Hypothalamus (tissue), 51 donors: Measurements from ENCODE around the gene DNAAF1.

Source experiments
- DNase-seq, 51 donors: peaks; one replicate each; lab custom pipeline; 2025; lab: John Stamatoyannopoulos, UW

The DNAAF1 gene

DNA sequence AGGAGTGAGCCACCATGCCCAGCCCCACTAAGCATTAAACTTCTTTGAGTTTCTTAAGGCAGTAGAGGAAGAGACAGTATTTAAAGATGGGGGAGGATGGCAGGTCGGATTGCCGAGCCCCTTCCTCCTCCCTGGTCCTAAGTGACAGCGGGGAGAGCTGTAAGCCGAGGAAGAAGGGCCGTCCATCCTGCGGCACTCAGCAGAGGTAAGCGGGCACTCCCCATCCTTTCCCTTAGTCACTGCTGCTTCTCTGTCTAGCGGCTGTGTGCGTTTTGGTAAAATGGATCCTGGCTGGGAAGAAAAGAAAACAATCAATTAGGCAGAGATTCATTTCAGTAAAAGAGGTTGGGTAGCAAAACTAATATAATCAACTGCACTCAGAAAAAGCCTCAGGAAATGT lies 13.9 kb downstream of the DNAAF1 start:
- no peak for DNase-seq

DNA sequence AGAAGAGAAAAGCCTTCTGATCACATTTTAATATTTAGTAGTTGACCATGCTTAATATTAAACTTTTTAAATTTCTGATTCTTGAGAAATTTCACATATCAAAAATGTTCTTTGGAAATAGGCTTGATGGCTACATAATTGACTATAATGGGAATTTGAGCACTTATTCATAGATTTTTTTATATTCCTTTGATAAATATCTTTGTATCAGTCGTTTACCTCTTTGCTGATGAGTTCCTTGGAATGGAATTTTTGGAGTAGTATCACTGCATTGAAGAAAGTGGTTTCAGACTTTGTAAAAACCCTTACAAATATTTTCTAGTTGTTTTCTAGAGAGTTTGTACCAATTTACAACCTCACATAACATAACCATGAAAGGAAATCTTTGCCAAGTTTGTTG lies 14.7 kb downstream of the DNAAF1 start:
- DNase-seq = no peak

DNA sequence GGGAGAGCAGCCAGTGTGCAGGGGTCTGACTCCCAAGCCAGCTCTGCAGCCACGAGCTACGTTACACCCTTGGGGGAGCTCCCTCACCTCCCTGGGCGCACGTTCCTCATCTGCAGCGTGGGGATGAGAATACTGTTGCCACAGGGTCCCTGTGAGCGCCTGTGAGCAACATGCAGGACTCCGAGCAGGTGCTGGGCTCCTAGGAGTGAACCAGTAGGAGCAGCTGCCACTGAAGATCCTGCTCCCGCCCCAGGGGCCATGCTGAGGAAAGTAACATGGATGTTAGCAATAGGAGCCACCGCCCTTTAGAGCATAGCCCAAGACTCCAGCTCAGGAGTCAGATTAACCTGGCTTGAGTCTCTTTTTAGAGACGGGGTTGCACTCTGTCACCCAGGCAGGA lies 15.9 kb downstream of the DNAAF1 start:
- no peak for DNase-seq

DNA sequence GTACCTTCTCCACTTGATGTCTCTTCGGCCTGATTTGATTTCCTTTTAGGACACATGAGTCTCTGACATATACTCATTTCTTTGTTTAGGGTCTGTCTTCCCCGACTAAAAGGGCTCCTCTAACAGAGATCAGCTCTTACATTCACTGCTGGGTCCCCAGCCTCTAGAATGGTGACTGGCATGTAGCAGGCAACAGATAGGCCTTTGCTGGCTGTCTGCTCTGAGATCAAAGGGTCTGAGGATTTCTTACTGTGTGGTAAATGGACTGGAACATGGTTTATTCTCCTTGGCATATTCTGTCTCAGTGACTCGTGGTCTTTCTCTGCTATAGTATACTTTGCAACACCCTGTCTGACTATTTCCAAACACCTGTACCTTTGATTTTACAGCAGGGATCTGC lies 16.7 kb downstream of the DNAAF1 start:
- DNase-seq = no peak

DNA sequence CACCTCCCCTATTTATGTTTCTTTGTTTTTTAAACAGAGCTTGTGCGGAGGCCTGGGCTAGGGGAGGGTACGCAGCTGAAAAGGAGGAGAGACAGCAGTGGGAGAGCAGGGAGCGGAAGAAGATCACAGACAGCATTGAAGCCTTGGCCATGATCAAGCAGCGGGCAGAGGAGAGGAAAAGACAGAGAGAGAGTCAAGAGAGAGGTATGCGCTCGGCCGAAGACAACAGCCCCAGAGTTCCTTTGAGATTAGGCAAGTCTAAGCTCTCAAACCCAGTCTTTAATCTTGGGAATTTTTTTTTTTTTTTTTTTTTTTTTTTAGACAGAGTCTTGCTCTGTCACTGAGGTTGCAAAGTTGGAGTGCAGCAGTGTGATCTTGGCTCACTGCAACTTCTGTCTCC lies 20.6 kb downstream of the DNAAF1 start:
- DNase-seq = no peak

DNA sequence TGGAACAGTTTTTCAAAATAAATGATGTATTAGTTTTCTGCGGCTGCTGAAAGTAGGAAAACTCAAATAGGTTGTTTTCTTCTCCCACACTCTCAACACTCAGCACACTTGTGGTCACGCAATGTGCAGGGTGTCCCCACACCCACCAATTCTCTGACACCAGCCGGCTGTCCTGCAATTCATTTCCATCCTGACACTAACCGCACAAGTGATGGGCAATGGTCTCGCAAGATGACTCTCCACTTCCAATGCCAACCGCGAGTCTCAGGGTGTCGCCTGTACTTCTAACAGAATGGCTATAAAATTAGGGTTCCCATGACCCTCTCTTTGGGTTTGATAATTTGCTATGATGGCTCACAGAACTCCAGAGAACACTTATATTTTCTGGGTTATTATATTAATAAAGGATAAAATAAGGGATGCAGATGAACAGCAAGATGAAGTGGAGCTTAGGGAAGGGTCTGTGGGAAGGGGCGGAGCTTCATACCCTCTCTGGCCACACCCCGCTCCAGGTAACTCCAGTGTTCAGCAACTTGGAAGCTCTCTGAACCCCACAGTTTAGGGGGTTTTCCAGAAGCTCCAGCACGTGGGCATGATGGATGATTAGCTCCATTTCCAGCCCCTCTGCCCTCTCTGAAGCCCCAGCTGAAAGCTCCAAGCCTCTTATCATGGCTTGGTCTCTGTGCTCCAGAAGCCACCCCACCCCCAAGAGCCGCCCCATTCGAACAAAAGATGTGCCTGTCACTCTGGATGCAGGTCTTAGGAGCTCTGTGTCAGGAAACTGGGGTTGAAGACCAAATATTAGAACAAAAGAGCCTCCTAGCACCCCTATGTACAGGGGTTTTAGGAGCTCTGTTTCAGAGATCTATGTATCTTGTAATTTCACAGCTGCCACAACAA lies 21.9 kb downstream of the DNAAF1 start:
- DNase-seq = no peak

DNA sequence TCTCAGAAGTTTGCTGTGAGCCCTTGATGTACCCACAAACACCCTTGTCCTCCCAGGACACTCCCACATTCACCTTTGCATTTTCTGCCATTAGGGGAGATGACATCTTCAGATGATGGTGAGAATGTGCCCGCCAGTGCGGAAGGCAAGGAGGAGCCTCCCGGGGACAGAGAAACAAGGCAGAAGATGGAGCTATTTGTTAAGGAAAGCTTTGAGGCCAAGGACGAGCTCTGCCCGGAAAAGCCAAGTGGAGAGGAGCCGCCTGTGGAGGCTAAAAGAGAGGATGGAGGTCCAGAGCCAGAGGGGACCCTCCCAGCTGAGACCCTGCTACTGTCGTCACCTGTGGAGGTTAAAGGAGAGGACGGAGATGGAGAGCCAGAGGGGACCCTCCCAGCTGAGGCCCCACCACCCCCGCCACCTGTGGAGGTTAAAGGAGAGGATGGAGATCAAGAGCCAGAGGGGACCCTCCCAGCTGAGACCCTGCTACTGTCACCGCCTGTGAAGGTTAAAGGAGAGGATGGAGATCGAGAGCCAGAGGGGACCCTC lies 24.7 kb downstream of the DNAAF1 start:
- no peak for DNase-seq

DNA sequence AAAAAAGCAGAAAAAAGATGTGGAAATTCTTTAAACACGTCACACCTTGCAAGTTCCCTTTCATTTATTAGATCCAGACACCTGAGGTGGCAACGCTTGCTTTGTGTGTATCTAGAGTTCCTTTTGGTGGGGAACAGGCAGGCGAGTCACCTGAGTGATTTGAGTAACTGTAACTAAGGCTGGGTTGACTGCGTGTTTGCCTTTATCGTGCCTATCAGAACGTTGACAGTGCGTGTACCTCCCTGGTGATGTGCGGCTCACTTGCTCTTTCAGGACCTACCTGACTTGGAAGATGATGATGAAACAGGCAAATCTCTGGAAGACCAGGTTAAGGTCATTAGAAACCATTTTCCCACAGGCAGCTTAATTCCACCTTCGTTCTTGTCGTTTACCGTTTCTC lies 29.3 kb downstream of the DNAAF1 start:
- DNase-seq = no peak

DNA sequence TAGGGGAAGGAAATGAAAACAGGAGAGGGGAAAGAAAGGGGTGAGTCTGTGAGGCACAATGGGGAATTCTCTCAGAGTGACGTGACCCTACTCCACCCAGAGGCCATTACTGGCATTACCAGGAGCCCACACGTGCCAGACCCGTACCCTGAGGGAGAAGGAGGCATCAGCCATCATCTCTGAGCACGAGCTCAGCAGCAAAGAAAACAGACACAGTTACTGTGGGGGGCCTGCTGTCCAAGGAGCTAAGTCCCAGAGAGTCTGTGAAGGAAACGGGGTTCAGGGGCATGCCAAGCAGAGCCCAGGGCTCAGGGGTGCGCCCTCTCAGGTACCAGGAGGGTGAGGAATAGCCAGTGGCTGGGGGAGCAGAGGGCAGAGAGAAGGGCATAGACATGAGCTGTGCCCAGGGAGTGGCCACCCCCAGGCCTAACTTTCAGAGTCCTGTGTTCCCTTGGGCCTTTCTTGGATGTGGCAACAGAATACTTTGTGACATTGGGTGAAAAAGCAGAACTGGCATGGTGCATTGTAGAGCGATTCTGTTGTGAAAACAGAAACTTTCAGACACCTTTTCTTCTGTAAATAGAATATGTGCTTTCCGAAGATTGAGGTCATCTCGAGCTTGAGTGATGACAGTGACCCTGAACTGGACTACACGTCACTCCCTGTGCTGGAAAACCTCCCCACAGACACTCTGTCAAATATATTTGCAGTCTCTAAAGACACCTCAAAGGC lies 30.4 kb downstream of the DNAAF1 start:
- peak in 17 of 51 donors; percentile 6 to 64 (median 26) for DNase-seq

DNA sequence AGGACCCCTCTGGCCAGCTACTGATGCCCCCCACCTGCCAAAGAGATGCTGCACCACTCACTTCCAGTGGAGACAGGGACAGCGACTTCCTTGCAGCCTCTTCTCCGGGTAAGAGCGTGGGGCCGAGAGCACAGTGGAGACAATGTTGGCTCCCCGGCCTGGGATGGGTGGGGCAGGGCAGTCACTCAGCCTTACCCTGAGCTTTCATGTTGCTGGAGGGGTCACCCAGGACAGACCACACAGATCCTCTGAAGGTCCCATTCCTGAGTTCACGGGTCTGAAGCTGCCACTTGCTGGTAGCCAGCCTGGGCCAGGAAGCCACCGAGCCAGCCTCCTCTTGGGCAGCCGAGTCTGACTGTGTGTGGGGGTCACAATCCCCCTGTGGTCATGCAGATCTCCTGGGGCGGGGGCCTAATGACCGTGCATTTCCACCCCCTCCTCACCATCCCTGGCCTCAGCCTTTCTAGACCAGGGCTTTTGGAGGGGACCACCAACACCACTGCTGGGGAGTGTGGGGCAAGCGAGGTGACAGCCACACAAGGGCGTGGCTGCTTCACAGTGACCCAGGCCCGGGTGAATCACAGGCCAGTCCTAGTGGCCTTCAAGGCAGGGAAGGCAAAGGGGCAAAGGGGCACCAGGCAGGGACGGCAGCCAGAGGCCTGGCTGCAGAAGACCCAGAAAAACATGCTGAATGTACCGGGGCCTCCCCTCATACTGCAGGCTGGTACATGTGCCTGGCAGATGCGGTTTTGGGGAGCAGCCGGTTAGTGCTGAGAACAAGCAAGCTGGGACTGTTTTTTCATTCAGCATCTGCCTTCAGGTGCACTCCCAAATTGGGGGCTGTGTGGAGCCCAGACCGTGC lies 31.3 kb downstream of the DNAAF1 start:
- DNase-seq = no peak

DNA sequence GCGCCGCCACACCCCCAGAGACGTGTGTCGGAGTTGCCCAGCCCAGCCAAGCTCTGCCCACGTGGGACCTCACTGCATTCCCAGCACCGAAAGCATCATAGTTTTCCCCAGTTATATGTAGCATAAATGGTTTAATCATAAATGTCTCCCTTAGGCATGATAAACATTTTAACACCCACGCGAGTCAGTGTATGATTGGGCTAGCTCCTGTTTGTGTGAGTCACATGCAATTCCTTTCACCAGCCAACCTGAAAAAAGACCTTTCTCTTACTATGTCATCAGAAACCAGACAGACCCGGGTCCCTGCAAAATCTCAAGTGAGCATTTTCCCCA lies 32.6 kb downstream of the DNAAF1 start:
- DNase-seq = peak in 1 of 51 donors; percentile 43

DNA sequence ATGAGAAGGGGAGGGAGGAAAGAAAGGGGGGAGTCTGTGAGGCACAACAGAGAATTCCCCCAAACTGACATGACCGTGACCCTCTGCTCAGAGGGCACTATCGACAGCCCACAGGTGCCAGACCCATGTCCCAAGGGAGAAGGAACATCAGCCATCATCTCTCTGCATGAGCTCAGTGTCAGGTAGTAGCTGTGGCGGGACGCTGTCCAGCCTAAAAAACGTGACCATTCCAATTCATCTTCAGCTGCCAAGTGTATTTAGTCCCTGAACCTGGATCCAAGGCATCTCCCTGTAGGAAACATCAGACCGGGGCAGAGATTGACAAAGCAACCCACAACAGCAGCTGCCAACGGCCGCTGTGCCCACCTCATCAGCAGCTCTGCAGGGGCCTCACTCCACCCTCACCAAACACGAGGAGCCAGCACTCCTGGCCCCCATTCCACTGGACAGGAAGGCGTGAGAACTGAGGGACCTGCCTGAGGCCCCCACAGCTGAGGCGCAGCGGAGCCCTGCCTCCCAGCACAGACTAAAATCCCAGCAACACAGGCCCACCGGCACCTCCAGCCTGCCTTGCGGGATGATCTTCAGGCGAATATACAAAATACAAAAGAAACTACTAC lies 33.1 kb downstream of the DNAAF1 start:
- peak in 1 of 51 donors; percentile 42 for DNase-seq

DNA sequence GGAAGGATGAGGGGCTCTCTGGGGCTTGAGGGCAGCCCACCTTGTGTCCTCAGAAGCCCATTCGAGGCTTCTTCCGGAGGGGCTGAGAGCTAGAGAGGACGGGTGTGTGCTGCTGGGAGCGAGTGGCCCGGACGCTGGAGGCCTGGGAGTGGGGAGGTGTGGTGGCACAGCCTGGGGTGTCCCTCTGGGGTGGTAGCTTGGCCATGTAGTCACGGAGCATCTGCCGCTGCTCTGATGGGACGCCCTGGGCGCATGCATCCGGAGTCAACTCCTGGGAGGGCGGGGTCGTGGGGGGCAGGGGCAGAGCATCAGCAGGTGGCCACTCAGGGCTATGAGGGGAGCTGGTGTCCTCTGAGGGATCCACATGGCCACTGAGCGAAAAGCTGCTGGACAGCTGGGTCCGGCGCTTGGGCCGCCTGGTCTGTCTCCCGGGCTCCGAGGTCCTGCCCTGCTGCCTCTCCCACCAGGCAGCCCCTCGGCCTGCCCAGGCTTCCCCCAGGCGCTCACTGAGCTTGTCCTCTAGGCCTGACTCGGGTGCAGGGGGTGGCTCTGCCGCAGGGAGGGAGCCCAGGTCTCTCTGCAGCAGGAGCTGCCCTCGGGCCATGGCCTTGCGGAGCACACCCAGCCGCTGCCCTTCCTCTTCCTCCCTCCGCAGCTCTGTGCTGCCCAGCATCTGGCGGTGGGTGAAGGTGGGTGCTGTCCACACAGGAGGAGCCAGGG lies 33.9 kb downstream of the DNAAF1 start:
- DNase-seq = no peak

DNA sequence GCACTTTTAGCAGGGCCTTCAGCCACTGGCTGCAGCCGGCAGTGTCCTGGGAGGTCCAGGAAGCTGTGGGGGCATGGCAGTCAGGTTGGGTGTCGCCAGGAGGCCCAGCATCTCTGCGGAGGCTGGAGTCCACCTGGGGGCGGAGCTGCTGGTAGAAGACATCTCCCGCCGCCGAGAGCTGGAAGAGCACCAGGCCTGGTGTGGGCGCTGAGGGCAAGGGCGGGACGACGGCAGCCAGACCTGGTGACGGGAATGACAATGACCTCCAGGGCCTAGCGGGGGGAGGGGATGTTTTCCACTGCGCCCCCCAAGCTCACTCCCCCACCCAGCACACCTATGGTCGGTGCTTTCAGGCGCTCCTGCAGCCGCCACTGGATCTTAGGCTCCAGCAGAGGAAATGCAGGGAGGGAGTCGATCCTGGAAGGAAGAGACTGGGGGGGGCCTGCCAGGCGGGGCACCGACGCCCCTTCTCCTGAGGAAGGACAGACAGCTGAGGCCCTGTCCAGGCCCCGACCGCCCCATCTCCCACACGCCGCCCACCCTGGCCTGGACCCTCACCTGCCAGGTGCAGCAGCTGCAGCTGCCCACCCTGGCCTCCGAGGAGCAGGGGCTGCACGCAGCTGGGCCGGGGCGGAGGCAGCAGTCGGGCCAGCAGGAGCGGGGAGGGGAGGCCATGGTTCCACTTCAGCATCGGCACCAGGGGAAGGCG lies 34.7 kb downstream of the DNAAF1 start:
- no peak for DNase-seq

DNA sequence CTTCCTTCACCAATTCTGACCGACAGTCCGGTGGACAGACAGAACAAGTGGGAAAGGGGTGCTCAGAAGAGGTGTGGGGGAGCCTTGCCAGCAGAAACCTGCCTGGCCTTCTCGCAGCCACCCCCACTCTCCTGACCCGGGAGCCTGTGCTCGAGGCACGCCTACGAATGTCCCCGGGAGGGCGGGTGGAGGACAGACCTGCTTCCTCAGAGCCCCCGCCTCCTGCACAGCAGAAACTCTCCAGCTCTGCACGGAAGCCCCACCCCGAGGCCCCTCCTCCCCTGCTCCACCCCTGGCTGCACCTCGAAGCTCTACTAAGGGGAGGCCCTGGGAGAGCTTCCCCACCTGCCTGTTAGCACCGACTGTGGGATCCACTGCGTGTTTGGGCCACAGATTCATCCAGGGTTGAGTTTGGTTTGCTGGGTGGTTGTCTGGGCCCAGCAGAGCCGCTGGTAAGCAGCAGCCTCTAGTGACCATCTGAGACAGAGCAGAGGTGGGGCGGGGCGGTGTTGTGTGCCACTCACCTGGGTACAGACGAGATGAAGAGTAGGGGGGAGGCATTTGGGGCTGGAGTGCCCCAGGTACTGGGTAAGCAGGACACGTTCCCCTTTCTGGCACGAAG lies 35.5 kb downstream of the DNAAF1 start:
- DNase-seq = no peak

DNA sequence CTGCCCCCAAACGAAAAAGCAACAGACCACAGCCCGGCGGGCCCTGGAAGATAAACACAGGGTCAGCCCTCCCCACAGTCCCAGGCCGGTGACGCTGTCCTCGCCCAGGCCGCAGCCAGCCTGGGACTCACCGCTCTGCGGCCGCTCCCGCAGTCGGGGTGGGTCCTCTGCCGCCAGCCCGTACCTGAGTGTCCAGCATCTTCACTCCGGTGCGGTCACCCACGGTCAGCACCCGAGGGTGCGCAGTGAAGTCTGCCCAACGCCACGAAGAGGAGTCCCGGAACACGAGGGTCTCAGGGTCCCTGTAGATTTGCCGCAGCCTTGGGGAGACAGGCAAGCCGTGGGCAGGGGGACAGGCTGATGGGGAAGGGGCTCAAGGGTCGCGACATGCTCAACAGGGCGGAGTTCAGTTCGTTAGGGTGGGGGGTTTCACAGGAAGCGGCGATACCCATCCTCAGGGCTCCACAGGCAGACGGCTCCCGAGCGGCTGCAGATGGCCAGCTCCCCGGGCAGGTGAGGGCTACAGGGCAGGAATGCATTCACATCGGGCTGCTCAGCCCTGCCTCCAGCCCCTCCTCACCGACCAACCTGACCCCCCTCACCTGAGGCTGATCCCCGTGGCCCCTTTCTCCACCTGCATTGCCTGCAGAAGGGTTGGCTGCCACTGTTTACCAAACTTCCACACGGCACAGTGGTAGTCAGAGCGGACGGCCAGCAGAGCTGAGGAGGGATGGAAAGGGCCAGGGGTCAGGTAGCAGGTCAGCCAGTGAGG lies 36.2 kb downstream of the DNAAF1 start:
- DNase-seq = no peak

DNA sequence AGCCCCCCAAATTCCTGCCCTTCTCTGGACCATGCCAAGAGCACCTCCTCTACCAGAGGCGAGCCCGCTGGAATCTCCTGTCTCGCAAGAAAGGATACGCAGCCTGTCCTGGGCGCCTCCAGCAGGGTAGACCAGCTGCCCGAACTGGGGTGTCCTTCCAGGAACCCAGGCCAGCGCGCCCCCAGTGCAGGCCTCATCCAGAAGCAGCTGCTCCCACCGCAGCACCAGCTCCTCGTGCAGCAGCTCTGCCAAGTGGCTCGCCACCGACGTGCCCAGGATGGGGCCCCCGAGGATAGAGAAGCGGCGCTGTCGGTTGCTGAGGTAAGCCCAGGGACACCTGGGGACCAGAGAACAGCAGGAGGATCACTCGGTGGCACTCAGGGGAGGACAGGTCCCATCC lies 37.0 kb downstream of the DNAAF1 start:
- no peak for DNase-seq
